HCT116 (cell line): ENCODE measurements around the gene AMD1. TPM values are rescaled to one million over a fixed set of nuclear protein-coding genes. Genes with fewer than 3 reads are reported as not detected.
"Not testable (repeated sequence)": the region's sequence is repeated elsewhere in the genome, so short reads cannot be mapped to it uniquely, and the experiment has no call there.

Experiments used
- ATAC-seq: fragments of 200-7000 bp; cut with Tn5 transposase; 2 replicates; pipeline ENCODE4 v1.9.1; 2020; ENCODE audit warnings: mild to moderate bottlenecking, moderate library complexity
- BruUV-seq: library from RNA; stranded (reverse); fragments of 400-500 nt; replicated peaks from 2 replicates; lab custom pipeline; 2021; lab: Mats Ljungman, UMichigan
- CTCF ChIA-PET: fragments of 300-600 bp; sonication (Branson Sonifier 250); formaldehyde crosslinking; loops from one replicate; lab custom pipeline; 2021; ENCODE audit warnings: antibody characterized with exemption; lab: Charles Lee
- POLR2A ChIA-PET: fragments of 300-600, 350-600 bp; sonication (Branson Sonifier 250); formaldehyde crosslinking; loops from one replicate; lab custom pipeline; 2021; ENCODE audit warnings: antibody characterized with exemption; lab: Charles Lee
- RAD21 ChIA-PET, 2 experiments: fragments of 300-600 bp; sonication (Branson Sonifier 250); formaldehyde crosslinking; loops; one replicate each; lab custom pipeline; 2023; ENCODE audit warnings: low total read pairs in 2 of 2; ENCODE audit not compliant: uncharacterized antibody in 2 of 2, unreplicated experiment in 2 of 2, low non-redundant PET in 1 of 2; lab: Charles Lee
- DNase-seq: peaks from one replicate; pipeline ENCODE4 v3.0.0-alpha.2; 2010; ENCODE audit warnings: low read depth, low spot score
- H2AFZ ChIP-seq: fragments of 200-600 bp; shearing (Covaris generic), sonication (generic); 2 replicates; pipeline ENCODE4 v1.6.1; 2017; ENCODE audit warnings: low read depth, mixed run types, mixed read lengths, antibody characterized with exemption, low read length; ENCODE audit not compliant: poor library complexity, severe bottlenecking
- H3K27ac ChIP-seq: 2 replicates; pipeline ENCODE4 v1.5.1; 2012; ENCODE audit warnings: low read depth, low read length
- H3K27me3 ChIP-seq: fragments of 200-600 bp; sonication (generic); 2 replicates; pipeline ENCODE4 v1.6.1; 2016; ENCODE audit warnings: mixed run types, low read length, mixed read lengths; ENCODE audit not compliant: insufficient read depth
- H3K36me3 ChIP-seq, 2 experiments: fragments of 200-500 bp in 1 of 2; fragments of 200-600 bp in 1 of 2; sonication (Bioruptor generic) in 1 of 2; sonication (generic) in 1 of 2; 2 replicates each; pipeline versions ENCODE4 v1.5.1 to v1.6.1; 2014 to 2016; ENCODE audit warnings: low read length in 2 of 2, inconsistent platforms in 1 of 2, mixed read lengths in 1 of 2, mixed run types in 1 of 2; ENCODE audit not compliant: insufficient read depth in 2 of 2, control insufficient read depth in 1 of 2
- H3K4me1 ChIP-seq, 2 experiments: fragments of 200-600 bp in 1 of 2; sonication (generic) in 1 of 2; 2 replicates each; pipeline versions ENCODE4 v1.5.1 to v1.6.1; 2012 to 2017; ENCODE audit warnings: low read length in 2 of 2, inconsistent platforms in 1 of 2, mild to moderate bottlenecking in 1 of 2, mixed read lengths in 1 of 2, mixed run types in 1 of 2, moderate library complexity in 1 of 2; ENCODE audit not compliant: insufficient read depth in 2 of 2, control insufficient read depth in 1 of 2
- H3K4me2 ChIP-seq: fragments of 200-600 bp; sonication (generic); 2 replicates; pipeline ENCODE4 v1.6.1; 2017; ENCODE audit warnings: mixed run types, low read length, mixed read lengths
- H3K4me3 ChIP-seq, 2 experiments: fragments of 200-600 bp in 1 of 2; sonication (generic) in 1 of 2; replicated peaks in 1 of 2; 2 replicates each; pipeline ENCODE4 v1.5.1; 2011 to 2016; ENCODE audit warnings: low read length in 2 of 2, control low read depth in 1 of 2, low read depth in 1 of 2, mild to moderate bottlenecking in 1 of 2, mixed read lengths in 1 of 2, mixed run types in 1 of 2
- H3K79me2 ChIP-seq: fragments of 200-600 bp; sonication (generic); 2 replicates; pipeline ENCODE4 v1.6.1; 2017; ENCODE audit warnings: mild to moderate bottlenecking, mixed run types, low read length, moderate library complexity, mixed read lengths; ENCODE audit not compliant: insufficient read depth
- H3K9ac ChIP-seq: fragments of 200-600 bp; sonication (generic); 2 replicates; pipeline ENCODE4 v1.6.1; 2016; ENCODE audit warnings: low read length, mixed read lengths
- H3K9me2 ChIP-seq: fragments of 200-600 bp; sonication (generic), shearing (Covaris generic); 2 replicates; pipeline ENCODE4 v1.6.1; 2017; ENCODE audit warnings: mixed run types, mild to moderate bottlenecking, moderate library complexity; ENCODE audit not compliant: insufficient read depth
- H3K9me3 ChIP-seq, 2 experiments: fragments of 200-500 bp in 1 of 2; fragments of 200-600 bp in 1 of 2; sonication (Bioruptor generic) in 1 of 2; sonication (generic) in 1 of 2; 2 replicates each; pipeline ENCODE4 v1.6.1; 2014 to 2017; ENCODE audit warnings: low read length in 2 of 2, mixed read lengths in 2 of 2, inconsistent platforms in 1 of 2, low read depth in 1 of 2, mild to moderate bottlenecking in 1 of 2, mixed run types in 1 of 2, moderate library complexity in 1 of 2; ENCODE audit not compliant: control insufficient read depth in 1 of 2, insufficient read depth in 1 of 2
- H4K20me1 ChIP-seq: fragments of 200-600 bp; sonication (generic), shearing (Covaris generic); 2 replicates; pipeline ENCODE4 v1.6.1; 2017; ENCODE audit warnings: mixed run types, mild to moderate bottlenecking, moderate library complexity; ENCODE audit not compliant: insufficient read depth
- CBX3 ChIP-seq: IDR thresholded peaks from 2 replicates; pipeline ENCODE4 v1.6.1; 2012; ENCODE audit warnings: low read depth
- EZH2 ChIP-seq: fragments of 200-600 bp; sonication (generic); IDR thresholded peaks from 2 replicates; pipeline ENCODE4 v1.6.1; 2017; ENCODE audit warnings: antibody characterized with exemption, mixed run types
- EZH2phosphoT487 ChIP-seq: fragments of 200-600 bp; IDR thresholded peaks from 2 replicates; pipeline ENCODE4 v1.6.1; 2018; ENCODE audit warnings: antibody characterized with exemption, borderline replicate concordance
- MAX ChIP-seq: IDR thresholded peaks from 2 replicates; pipeline ENCODE4 v1.6.1; 2012
- POLR2A ChIP-seq: IDR thresholded peaks from 2 replicates; pipeline ENCODE4 v1.7.0; 2011; ENCODE audit warnings: borderline replicate concordance; ENCODE audit not compliant: insufficient read depth, insufficient read length; ENCODE audit errors: extremely low read depth
- RAD21 ChIP-seq: IDR thresholded peaks from 2 replicates; pipeline ENCODE4 v1.6.1; 2012; ENCODE audit warnings: low read depth, mild to moderate bottlenecking
- SP1 ChIP-seq: IDR thresholded peaks from 2 replicates; pipeline ENCODE4 v1.6.1; 2012; ENCODE audit warnings: low read depth
- SRF ChIP-seq: IDR thresholded peaks from 2 replicates; pipeline ENCODE4 v1.6.1; 2012; ENCODE audit warnings: low read depth
- TCF7L2 ChIP-seq: IDR thresholded peaks from 2 replicates; pipeline ENCODE4 v1.7.0; 2011; ENCODE audit warnings: borderline replicate concordance, inconsistent platforms; ENCODE audit not compliant: insufficient read depth, insufficient read length; ENCODE audit errors: extremely low read depth
- ZNF274 ChIP-seq: fragments of 200-500 bp; sonication (Bioruptor generic); IDR thresholded peaks from 2 replicates; pipeline ENCODE4 v1.6.1; 2014; ENCODE audit warnings: mild to moderate bottlenecking, low read depth, low read length, inconsistent platforms
- intact Hi-C: fragments of 100-400 bp; cut with micrococcal nuclease; formaldehyde crosslinking; loops from 2 replicates; pipeline ENCODE4 v1.10.0; 2022
- total RNA-seq: library from RNA; stranded (reverse); gene quantifications from one replicate; pipeline ENCODE4 v1.2.1, GENCODE V29; 2021; ENCODE audit not compliant: unreplicated experiment
- TF ChIP-seq, protein P1 (sequence below): IDR thresholded peaks from 2 replicates; pipeline ENCODE4 v1.6.1; 2012; ENCODE audit warnings: low read depth

The AMD1 gene
- total RNA-seq, 1 experiment from 2014 or later: 71.4 TPM

DNA sequence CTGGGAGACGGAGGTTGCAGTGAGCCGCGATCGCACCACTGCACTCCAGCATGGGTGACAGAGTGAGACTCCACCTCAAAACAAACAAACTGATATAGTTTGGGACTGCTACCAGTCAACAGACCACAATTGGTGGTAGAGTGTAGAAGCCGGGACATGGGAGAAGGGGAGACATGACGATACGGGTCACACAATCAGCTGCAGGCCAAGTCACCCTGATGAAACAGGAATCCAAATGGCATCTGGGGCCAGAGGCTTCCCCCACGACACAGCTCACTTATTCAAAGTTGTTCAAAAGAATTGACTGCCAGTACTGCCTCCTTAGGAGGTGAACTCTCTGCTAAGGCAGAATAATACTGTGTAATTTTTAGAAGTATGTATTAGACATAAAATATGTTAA is 27.5 kb downstream of the AMD1 start:
- CTCF ChIA-PET: no interaction called here

GRCh38 chr6:110906273-110906672 is 31.7 kb downstream of the AMD1 start:
- H3K27ac ChIP-seq, H3K4me3 ChIP-seq, POLR2A ChIA-PET, H3K79me2 ChIP-seq, CTCF ChIA-PET, H3K9ac ChIP-seq, ATAC-seq, H4K20me1 ChIP-seq, RAD21 ChIA-PET, BruUV-seq, H3K27me3 ChIP-seq, H3K4me2 ChIP-seq, H3K9me2 ChIP-seq, H3K36me3 ChIP-seq, H2AFZ ChIP-seq, H3K4me1 ChIP-seq, intact Hi-C loops, H3K9me3 ChIP-seq, DNase-seq: not testable (repeated sequence)

More for the DNA sequence above, 27.5 kb downstream of the AMD1 start:
- Histone ChIP-seq H3K4me3 (no peak overlapping the region), H3K27me3 (no peaks in the 10 kb centered on the region), H3K9me2 (no peaks in the 10 kb centered on the region), H3K9me3 (no peaks in the 10 kb centered on the region; a peak in 1 of 4 replicates), H3K9ac (no peak overlapping the region), H4K20me1 (no peaks in the 10 kb centered on the region; the same call in 1 of the 2 replicates), H2AFZ (no peak overlapping the region), H3K36me3 (peaks cover 0 to 4% of the 10 kb centered on the region in 2 experiments; a peak in 1 of 4 replicates), H3K79me2 (no peaks in the 10 kb centered on the region), H3K4me2 (no peak overlapping the region), H3K4me1 (peaks cover 0 to 5% of the 10 kb centered on the region in 2 experiments; a peak in 2 of 4 replicates), H3K27ac (no peak overlapping the region)
- DNase-seq (no peak), ATAC-seq (no peak)
- TF ChIP-seq SP1 (no peak), EZH2phosphoT487 (no peak)
- RAD21 ChIA-PET: no interaction called here
- no TSS peak for BruUV-seq
- intact Hi-C loops: no loop called here
- POLR2A ChIA-PET: no interaction called here

- Histone ChIP-seq H4K20me1 (no peaks in the 10 kb centered on the region), H3K9me3 (no peaks in the 10 kb centered on the region), H3K4me3 (no peak overlapping the region), H3K27ac (no peak overlapping the region), H3K4me2 (no peak overlapping the region), H3K4me1 (no peaks in the 10 kb centered on the region), H3K9me2 (no peaks in the 10 kb centered on the region), H3K36me3 (no peaks in the 10 kb centered on the region), H3K79me2 (no peaks in the 10 kb centered on the region), H3K27me3 (no peaks in the 10 kb centered on the region), H2AFZ (no peak overlapping the region), H3K9ac (no peak overlapping the region)
- BruUV-seq: no TSS peak
- ChIA-PET RAD21 (no interaction called here), CTCF (no interaction called here), POLR2A (no interaction called here)
- intact Hi-C loops: no loop called here
- ATAC-seq (no peak), DNase-seq (no peak)
- TF ChIP-seq POLR2A (no peak), EZH2phosphoT487 (no peak), SRF (no peak), CBX3 (no peak), ZNF274 (no peak), MAX (no peak), EZH2 (no peak), TCF7L2 (no peak), RAD21 (no peak)
- TF ChIP-seq, protein P1, sequence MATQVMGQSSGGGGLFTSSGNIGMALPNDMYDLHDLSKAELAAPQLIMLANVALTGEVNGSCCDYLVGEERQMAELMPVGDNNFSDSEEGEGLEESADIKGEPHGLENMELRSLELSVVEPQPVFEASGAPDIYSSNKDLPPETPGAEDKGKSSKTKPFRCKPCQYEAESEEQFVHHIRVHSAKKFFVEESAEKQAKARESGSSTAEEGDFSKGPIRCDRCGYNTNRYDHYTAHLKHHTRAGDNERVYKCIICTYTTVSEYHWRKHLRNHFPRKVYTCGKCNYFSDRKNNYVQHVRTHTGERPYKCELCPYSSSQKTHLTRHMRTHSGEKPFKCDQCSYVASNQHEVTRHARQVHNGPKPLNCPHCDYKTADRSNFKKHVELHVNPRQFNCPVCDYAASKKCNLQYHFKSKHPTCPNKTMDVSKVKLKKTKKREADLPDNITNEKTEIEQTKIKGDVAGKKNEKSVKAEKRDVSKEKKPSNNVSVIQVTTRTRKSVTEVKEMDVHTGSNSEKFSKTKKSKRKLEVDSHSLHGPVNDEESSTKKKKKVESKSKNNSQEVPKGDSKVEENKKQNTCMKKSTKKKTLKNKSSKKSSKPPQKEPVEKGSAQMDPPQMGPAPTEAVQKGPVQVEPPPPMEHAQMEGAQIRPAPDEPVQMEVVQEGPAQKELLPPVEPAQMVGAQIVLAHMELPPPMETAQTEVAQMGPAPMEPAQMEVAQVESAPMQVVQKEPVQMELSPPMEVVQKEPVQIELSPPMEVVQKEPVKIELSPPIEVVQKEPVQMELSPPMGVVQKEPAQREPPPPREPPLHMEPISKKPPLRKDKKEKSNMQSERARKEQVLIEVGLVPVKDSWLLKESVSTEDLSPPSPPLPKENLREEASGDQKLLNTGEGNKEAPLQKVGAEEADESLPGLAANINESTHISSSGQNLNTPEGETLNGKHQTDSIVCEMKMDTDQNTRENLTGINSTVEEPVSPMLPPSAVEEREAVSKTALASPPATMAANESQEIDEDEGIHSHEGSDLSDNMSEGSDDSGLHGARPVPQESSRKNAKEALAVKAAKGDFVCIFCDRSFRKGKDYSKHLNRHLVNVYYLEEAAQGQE: no peak
Observed at GRCh38 chr6:110930781-110931180, 56.2 kb downstream of the AMD1 start.
